Activated naive CD4-positive, alpha-beta T cell treated with Interleukin-2 at 50 U/mL for 16 hours (primary cell): ENCODE results near the gene ZNF669.
A peak's percentile ranks its signal among the peaks of the same experiment; 100 is the strongest.

Experiments
- DNase-seq: peaks from one replicate; pipeline ENCODE4 v3.0.0-alpha.2; 2020

ZNF669 gene

DNA sequence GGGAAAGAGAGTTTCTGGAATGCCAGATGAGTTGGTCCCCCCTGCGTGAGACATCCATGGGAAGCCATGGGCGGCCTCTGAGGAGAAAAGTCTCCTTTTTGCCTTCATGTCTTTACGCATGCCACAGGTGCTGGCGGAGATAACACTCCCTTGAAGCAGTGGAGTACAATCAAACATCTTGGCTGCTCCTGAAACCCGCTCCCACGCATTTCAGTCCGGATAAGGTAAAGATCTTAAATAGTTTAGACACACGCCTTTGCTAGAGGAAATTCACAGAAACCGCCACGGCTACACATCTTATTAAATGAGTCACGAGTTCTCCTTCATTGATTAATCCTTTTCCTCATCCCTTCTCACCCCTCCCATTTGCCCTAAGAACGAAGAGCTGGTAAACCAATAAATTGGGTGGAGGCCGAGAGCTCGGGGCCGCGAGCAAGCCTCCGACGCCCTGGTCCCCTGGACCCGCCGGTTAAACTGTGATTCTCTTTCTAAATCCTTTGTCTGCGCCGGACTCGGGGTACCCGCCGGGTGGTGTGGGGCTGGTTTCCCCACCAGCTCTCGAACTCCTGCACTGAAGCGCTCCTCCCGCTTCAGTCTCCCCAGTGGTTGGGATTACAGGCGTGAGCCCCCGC lies 6.6 kb upstream of the ZNF669 start:
- peak; percentile 37 for DNase-seq

DNA sequence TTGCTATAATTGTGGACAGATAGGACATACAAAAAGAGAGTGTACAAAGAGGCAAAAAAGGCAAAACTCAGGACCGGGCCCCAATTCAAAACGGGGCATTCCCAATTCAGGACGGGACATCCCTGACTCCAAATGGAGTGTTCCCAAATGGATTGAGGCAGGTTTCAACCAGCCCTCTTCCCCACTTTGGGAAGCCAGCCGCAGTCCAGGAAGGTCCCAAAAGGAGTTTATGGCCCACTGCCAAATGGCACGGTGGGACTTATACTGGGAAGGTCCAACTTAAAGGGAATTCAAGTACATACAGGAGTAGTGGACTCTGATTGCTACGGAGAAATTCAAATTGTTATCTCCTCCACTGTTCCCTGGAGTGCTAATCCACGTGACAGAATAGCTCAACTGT lies 3.5 kb upstream of the ZNF669 start:
- no peak for DNase-seq

DNA sequence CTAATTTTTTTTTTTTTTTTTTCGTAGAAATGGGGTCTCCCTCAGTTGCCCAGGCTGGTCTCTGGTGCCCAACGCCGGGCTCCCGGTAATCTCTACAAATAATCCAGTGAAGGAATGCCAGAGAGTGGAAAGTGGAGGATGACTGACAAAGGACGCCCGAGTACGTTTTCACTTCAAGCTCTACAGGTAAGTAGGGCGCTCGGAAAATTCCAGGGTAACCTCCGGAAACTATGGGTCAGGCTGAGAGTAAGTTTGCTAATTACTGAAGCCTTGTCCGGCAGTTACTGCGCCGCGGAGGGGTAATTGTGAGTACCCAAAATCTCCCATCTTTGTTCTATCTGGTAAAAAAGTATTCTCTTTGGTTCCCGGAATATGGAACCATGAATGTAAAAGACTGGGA lies 1.8 kb upstream of the ZNF669 start:
- DNase-seq = no peak

DNA sequence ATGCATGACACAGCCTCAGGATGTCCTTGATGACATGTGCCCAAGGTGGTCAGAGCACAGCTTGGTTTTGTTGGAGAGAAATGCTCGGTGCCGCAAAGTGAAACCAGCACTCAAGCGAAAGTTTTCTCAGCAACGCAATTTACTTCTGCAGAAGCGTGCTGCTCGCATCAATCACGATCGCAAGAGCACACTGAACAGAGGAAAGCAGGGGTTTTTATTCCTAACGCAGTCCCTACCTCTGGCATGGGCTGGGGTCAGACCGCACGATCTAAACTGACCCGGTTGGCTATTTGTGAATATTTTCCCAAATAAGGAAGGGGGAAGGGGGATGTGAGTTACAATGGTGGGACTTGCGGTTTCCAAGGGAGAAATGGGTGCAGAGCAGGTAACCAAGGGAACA lies 809 bp upstream of the ZNF669 start:
- DNase-seq = no peak

DNA sequence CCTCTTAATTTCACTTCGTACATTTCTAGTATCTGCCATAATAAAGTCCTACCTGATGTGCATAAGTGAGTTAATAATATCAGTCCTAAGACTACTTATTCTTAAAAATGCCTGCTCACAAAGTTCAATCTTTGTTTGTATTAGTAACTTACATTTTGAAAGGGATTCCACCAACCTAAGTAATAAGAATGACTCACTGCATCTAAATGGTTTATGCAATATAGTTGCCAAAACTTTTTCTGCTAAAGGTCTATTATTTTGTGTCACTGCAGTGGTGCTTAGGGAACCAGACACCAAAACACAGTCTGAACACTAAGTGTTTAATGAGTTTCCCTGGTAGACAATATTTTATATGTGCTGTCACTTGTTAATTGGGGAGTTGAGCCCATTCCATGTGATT lies 1.8 kb downstream of the ZNF669 start:
- no peak for DNase-seq

DNA sequence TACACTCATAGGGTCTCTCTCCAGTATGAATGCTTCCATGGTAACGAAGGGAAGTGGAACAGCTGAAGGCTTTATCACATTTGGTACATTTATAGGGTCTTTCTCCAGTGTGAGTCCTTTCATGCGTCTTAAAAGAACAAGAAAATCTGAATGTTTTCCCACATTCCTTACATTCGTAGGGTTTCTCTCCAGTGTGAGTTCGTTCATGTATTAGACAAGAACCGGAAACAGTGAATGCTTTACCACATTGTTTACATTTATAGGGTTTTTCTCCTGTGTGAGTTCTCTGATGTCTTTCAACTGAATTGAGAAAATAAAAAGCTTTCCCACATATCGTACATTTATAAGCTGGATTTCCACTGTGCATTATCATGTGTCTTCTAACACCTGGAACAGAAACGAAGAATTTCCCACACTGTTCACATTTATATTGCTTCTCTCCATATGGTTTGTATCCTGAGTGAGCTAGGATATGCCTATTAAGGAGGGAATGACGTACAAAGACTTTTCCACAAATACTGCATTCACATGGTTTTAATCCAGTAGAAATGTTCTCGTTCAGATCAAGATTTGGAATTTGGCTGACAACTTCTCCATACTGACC lies 3.4 kb downstream of the ZNF669 start:
- no peak for DNase-seq

DNA sequence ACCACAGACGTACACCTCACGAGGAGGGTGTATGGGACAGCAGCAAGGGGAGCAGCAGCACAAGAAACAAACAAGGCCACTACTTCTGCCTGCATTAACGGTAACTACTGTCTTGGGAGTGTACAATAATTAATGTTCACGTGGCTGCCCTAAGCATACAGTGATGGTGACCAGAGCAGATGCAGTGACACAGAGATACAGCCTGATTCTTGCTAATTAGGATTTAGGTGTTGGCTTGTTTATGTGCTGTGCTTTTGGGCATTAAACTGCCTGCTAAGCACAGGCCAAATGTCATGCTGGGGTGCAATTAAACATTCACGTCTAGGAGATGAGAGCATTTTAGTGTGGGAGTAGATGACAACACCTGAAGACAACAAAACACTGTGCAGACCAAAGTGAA lies 7.2 kb downstream of the ZNF669 start:
- DNase-seq = no peak

DNA sequence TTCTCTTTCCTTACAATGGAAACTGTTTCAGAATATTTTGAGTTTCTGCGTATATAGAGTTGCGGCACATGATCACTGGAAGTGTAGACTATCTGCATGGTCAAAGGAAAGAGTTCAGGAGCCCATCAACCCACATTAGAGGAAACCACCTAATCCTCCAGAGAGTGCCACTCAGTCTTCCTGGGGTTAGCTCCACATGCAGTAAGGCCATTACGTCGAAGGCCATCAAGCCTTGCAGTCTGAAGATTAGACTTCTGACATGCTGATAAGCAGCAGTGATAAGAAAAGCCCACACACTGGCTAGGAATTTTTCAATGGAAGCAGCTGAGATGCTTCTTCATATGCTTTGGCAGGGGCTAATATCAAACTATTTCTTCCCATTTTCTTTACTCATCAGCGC lies 7.6 kb downstream of the ZNF669 start:
- no peak for DNase-seq

DNA sequence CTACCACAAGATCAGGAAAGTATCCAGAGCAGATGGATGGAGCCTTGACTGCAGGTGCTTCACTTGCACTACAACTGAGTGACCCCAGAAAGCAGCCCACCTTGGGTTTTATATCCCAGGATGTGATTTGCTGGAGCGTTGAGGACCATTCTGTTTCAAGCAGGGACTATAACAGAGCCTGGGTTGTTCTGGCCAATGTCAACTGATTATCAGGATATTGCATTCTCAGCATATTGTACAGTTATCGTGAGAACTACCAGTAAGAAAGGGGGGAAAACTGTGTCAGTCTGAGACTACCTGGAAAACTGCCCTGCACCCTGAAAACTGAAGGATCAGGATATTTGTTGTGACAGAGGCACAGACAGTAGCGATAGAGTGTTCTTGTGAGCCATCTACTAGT lies 8.0 kb downstream of the ZNF669 start:
- no peak for DNase-seq

DNA sequence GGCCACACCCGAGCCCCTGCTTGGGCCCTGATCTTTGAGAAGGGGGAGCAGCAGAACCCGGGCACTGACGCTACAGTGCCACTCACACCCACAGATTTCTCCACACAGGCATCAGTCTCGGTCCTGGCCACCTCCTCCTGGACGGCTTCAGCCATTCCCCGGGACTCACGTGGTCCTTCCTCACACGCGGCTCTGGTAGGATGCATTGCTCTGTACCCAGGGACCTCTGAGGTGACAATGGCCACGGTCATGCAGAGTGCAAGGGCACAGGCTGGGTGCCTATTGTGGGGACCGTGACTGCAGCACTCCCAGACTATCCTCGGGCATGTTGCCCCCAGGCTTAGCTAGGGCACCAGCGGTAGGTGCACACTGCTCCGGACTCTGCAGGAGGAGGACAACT lies 13.7 kb downstream of the ZNF669 start:
- DNase-seq = no peak

DNA sequence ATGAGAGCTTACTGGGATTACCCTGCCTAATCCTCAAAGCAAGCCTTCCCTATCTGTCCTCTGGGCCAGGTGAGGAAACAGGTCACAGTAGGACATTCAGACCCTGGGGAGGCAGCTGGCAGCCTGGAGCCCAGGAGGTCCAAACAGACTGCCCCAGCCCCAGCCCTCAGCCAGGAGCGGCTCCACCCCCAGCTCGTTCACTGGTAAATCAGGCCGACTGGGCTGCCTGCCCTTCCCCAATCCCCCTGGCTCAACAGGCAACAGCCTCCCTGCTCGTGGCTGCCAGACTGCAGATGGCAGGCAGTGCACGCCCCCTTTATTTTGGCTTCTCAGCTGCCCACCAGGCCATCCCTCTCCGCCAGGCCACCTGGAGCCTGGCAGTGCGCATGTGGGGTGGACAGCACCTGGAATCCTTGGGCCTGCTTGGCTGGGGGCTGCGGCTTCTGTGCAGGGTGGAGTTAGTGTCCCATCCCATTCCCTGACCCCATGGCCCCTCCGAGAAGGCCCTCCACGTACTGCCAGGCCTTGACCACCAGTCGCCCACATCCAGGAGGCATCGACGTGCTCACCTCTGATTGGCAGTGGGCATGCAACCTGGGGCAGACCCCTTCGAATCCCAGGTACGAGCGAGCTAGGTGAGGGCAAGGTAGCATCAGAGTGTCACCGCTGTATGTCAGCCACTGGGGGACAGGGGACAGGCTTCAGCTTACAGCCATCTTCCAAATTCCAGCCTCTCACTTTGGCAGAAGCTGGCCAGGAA lies 14.4 kb downstream of the ZNF669 start:
- no peak for DNase-seq

DNA sequence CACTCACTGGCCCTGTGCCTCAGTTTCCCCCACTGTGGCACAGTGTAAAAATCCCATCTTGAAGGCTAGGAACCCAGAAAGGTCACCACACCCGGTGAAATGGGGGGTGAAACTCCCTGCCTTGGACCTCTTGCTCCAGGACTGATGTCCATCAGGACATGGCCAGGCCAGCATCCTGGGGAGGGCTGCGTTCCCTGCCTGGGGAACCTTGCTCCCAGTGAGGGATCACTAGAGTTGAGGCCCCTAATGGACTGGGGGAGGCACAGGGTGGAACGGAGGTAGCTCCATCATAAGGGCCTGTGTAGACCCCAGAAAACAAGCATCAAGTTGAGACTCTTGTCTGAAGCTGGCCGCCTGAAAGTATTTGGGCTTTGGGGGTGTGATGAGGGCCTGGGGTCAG lies 15.2 kb downstream of the ZNF669 start:
- DNase-seq = no peak

DNA sequence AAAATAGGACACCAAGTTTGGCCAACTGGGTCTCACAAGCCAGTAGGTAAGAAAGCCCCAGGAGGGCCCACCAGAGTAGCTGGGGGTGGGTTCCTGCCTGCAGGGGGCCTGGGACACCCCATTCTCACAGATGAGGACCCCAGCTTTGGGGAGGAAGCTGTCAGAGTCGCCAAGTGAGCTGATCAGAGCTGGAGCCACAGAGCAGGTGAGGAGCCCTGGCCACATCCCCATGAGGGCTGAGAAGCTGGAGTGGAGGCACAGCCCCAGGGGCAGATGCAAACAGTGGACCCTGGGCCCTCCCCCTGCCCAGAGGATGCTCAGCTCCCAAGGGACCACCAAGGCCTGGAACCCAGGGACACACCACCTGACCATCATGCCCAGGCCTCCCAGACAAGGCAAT lies 16.9 kb downstream of the ZNF669 start:
- DNase-seq = no peak

DNA sequence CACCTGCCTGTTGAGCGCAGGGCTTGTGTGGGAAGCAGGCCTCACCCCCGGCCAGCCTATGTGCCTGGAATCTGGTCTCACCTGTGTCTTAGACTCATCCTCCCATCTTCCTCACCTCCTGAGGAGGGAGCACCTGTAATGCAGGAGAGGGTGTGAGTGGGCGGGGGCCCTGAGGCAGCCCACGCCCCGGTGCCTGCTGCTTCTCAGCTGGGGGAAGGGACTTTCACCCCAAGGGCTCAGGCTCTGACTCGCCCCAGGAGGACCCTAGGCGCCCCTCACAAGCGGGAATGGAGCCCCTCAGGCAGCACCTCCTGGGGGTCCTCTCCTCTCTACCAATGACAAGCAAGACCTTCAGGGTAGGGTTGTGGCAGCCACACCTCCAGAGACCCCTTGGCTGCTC lies 18.8 kb downstream of the ZNF669 start:
- DNase-seq = no peak

DNA sequence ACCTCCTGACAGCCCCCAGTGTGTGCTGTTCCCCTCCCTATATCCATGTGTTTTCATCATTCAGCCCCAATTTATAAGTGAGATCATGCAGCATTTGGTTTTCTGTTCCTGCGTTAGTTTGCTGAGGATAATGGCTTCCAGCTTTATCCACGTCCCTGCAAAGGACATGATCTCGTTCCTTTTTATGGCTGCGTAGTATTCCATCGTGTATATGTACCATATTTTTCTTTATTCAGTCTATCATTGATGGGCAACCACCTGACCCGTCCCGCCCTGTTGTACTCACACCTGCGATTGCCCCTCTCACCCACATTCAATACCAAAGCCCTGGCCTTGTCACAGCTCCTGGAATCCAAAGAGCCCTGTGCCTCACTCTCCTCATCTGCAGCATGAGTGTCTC lies 19.4 kb downstream of the ZNF669 start:
- DNase-seq = no peak

DNA sequence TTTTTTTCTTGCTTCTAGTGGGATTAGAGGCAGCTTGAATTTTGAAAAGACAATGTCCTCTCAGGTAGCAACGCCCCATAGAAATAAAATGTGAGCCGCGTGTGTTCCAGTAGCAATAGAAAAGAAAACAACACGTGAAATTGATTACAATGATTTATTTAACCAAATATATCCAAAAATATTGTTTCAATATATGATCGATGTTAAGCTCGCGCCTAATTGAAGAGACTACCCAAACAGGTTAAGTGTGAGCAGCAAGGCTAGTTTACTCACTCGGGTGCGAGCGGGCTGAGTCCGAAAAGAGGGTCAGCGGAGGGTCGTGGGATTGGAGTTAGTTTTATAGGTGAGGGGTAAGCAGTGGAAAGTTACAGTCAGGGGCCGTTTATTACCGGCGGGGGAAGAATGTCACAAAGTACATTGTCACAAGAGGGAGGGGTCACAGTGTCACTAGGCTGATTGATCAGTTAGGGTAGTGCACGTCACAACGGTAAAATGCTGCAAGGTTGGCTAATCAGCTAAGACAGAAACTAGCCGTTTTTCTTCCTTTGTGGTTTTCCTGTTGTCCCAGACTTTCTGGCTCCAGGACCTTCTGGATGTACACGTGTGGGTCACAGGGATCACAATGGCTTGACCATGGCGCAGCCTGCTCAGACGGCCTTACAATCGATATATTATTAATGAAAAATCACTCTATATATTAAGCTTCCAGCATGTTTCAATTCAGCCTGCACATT lies 24.8 kb downstream of the ZNF669 start:
- no peak for DNase-seq

DNA sequence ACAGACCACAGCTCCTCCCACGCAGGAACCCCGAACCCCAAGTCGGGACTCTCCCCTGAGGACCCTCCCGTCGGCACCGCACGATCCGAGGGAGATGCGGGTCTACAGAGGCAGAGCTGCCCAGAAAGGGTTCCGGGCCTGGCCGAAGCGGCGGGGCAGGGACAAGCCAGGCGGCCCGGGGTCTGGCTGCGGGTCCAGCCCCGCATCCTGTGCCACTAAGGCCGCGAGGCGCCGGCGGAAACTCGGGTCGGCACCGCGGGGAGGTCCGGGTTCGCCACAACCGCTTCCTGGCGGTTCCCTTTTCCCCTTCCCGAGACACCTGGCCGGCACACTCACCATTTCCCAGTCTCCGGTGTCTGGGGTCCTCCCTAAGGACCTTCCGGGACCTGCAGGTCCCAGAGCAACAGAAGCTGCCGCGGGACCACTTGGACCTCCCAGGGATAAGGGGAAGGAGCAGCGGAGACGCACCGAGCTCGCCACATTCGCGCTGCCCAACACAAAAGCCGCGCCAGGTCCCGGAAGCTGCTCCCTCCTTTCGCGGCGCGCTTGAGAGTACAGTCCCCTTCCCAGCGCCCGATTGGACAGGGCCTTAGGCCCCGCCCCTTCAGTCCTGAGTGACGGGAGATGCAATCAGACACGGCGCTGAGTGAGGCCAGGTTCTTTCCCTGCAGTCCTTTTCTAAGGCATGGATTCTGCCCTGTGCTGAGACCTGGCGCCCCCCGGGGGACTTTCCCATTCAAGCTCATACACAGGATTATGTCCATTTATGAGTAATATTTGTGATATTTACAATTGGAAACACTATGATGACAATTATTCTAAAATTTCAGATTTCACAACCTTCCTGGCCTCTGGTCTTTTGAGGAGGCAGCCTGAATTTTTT lies 25.7 kb downstream of the ZNF669 start, which contains the start of gene ZNF670:
TSS of gene ZNF670 (minus strand) at position 554 of the 883 bp plus-strand sequence. CDS start at position 339, 215 bp downstream.
- DNase-seq = peak; percentile 89

DNA sequence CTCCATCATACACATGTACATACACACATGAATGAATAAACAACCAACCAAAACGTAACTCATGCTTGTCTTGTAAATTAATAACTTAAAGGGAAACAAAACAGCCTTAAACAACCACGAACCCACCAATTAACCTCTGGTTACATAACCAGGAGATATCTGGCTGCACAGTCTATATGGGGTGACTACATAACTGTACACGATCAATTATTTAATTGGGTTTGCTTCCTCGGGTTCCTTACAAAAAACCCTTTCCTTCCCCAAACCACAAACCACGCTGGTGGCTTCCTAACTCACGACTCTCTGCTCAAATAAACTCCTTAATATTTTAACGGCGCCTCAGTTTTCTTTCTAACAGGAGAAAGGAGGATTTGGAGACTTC lies 26.3 kb downstream of the ZNF669 start:
- DNase-seq = no peak

DNA sequence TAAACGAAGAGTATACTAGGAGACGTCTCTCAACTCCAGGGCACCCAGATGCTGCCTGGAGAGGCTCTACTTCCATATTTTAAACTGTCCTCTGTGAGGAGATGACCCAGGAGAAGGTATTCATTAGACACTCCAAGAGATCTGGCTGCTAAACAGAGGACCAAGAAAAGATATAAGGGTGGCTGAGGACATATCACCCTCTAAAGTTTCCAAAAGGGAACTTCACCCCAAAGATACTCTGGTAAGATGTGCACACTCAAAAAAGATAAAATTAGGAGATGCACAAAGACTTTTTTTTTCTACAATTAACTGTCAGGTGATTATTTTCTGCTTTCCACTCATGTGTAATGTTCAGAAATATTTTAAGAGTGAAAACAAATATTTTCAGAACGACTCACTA lies 26.9 kb downstream of the ZNF669 start:
- no peak for DNase-seq

DNA sequence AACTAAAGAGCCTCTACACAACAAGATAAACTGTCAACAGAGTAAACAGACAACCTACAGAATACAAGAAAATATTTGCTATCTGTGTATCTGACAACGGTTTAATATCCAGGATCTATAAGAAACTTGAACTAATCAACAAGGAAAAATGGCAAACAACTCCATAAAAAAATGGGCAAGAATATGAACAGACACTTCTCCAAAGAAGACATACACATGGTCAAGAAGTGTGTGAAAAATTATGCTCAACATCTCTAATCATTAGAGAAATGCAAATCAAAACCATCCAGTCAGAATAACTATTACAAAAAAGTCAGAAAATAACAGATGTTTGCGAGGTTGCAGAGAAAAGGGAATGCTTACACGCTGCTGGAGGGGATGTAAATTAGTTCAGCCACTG lies 33.5 kb downstream of the ZNF669 start:
- DNase-seq = no peak

DNA sequence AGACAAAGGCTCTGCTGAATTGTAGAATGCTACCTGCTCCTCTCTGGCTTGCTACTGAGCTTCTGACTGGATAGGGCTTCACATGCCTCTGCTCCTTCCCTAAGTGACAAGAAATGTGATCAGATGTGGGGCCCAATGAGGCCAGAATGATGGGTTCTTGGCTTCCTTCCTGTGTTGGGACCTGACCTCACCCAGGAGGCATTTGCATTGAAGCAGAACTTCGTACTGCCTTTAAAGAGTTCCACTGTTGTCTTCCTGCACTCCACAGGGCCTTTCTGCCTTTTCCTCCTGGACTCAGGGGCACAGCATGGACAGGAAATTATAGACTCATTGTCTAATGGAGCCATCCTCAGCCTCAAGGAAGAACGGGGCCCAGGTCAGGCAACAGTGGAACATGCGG lies 39.9 kb downstream of the ZNF669 start:
- no peak for DNase-seq

DNA sequence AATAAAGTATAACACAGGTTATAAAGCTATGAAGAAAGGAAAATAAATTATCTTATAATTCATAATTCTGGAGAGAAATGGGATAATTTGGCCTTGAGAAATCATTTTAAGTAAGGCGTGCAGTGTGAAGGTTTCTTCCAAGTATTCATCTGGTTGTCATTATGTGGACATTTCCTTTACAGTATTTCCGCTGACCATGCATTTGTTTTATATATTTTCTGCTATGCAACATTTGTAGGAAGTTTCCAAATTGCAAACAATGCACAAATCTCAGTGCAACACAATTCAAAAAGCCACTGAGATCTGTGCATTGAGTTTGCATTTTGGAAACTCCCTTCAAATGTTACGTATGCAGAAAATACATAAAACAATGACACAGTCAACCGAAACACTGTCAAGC lies 43.4 kb downstream of the ZNF669 start:
- DNase-seq = no peak

DNA sequence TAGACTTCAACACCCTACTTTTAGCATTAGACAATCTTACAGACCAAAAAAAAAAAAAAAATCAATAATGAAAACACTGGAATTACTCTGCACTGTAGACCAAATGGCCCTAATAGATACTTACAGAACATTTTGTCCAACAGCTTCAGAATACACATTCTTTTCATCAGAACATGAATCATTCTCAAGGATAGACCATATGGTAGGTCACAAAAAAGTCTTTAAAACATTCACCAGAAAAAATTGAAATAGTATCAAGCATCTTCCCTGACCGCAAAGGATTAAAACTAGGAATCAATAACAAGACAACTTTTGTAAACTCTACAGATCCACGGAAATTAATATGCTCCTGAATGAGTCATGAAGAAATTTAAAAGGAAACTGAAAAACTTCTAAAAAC lies 48.1 kb downstream of the ZNF669 start:
- no peak for DNase-seq
